Measurements from ENCODE around the gene OXSR1.
"Not testable (repeated sequence)": the region's sequence is repeated elsewhere in the genome, so short reads cannot be mapped to it uniquely, and the experiment has no call there.

The OXSR1 gene

GRCh38 chr3:38276917-38277630 is 111.7 kb downstream of the OXSR1 start:
- Histone ChIP-seq H3K4me1 (ENCODE audit: insufficient read depth, low read length) (no peaks in the 10 kb centered on the region), H3K4me3 (ENCODE audit: low read length) (no peak overlapping the region), H3K27me3 (ENCODE audit: insufficient read depth, low read length) (no peaks in the 10 kb centered on the region), H3K9me3 (ENCODE audit: insufficient read depth, low read depth, low read length) (no peaks in the 10 kb centered on the region), H3K36me3 (ENCODE audit: insufficient read depth, low read length) (no peaks in the 10 kb centered on the region), H3K27ac (ENCODE audit: low read depth, low read length) (no peak overlapping the region), H3K9ac (ENCODE audit: low read depth, low read length) (no peak overlapping the region)
- 95% methylated on average over 13 of the region's 13 CpGs for WGBS

GRCh38 chr3:38278841-38279240 is 113.5 kb downstream of the OXSR1 start:
- no peaks in the 10 kb centered on the region for H3K27me3 ChIP-seq (ENCODE audit: insufficient read depth, low read length)
- no peaks in the 10 kb centered on the region for H3K9me3 ChIP-seq (ENCODE audit: insufficient read depth, low read depth, low read length)
- no peak overlapping the region for H3K27ac ChIP-seq (ENCODE audit: low read depth, low read length)
- no peaks in the 10 kb centered on the region for H3K4me1 ChIP-seq (ENCODE audit: insufficient read depth, low read length)
- H3K36me3 ChIP-seq (ENCODE audit: insufficient read depth, low read length), result no peaks in the 10 kb centered on the region
- no peak overlapping the region for H3K9ac ChIP-seq (ENCODE audit: low read depth, low read length)
- WGBS, result 88% methylated on average over 5 of the region's 5 CpGs
- no peak overlapping the region for H3K4me3 ChIP-seq (ENCODE audit: low read length)

GRCh38 chr3:38281895-38282686 is 116.8 kb downstream of the OXSR1 start, which contains the start of gene SLC22A14:
Gene SLC22A14, plus strand, starts transcription at chr3:38282294. Its CDS starts 23,733 bp downstream, at chr3:38306027.
- Histone ChIP-seq H3K9ac (ENCODE audit: low read depth, low read length) (no peak within 1 kb of the TSS), H3K27ac (ENCODE audit: low read depth, low read length) (no peak within 1 kb of the TSS), H3K27me3 (ENCODE audit: insufficient read depth, low read length) (no peaks in the 10 kb centered on the region), H3K4me1 (ENCODE audit: insufficient read depth, low read length) (no peaks in the 10 kb centered on the region), H3K36me3 (ENCODE audit: insufficient read depth, low read length) (no peaks in the 10 kb centered on the region), H3K9me3 (ENCODE audit: insufficient read depth, low read depth, low read length) (no peaks in the 10 kb centered on the region), H3K4me3 (ENCODE audit: low read length) (no peak within 1 kb of the TSS)
- WGBS, result 89% methylated on average over 14 of the region's 14 CpGs

- H3K9me3 ChIP-seq (ENCODE audit: insufficient read depth, low read depth, low read length), result no peaks in the 10 kb centered on the region
- no peak overlapping the region for H3K27ac ChIP-seq (ENCODE audit: low read depth, low read length)
- H3K36me3 ChIP-seq (ENCODE audit: insufficient read depth, low read length), result no peaks in the 10 kb centered on the region
- H3K9ac ChIP-seq (ENCODE audit: low read depth, low read length), result no peak overlapping the region
- 93% methylated on average over 16 of the region's 16 CpGs for WGBS
- no peaks in the 10 kb centered on the region for H3K27me3 ChIP-seq (ENCODE audit: insufficient read depth, low read length)
- no peak overlapping the region for H3K4me3 ChIP-seq (ENCODE audit: low read length)
- H3K4me1 ChIP-seq (ENCODE audit: insufficient read depth, low read length), result no peaks in the 10 kb centered on the region
Measured at GRCh38 chr3:38283810-38284755, 118.7 kb downstream of the OXSR1 start.

- no peak overlapping the region for H3K4me3 ChIP-seq (ENCODE audit: low read length)
- no peaks in the 10 kb centered on the region for H3K9me3 ChIP-seq (ENCODE audit: insufficient read depth, low read depth, low read length)
- no peaks in the 10 kb centered on the region for H3K4me1 ChIP-seq (ENCODE audit: insufficient read depth, low read length)
- H3K36me3 ChIP-seq (ENCODE audit: insufficient read depth, low read length), result no peaks in the 10 kb centered on the region
- H3K27ac ChIP-seq (ENCODE audit: low read depth, low read length), result no peak overlapping the region
- H3K9ac ChIP-seq (ENCODE audit: low read depth, low read length), result no peak overlapping the region
- no peaks in the 10 kb centered on the region for H3K27me3 ChIP-seq (ENCODE audit: insufficient read depth, low read length)
- WGBS, result 98% methylated on average over 5 of the region's 6 CpGs
Measured at GRCh38 chr3:38284756-38285150, 119.4 kb downstream of the OXSR1 start.

GRCh38 chr3:38289286-38290217 is 124.2 kb downstream of the OXSR1 start:
- not testable (repeated sequence) for H3K27me3 ChIP-seq (ENCODE audit: insufficient read depth, low read length)

GRCh38 chr3:38297053-38297452 is 131.7 kb downstream of the OXSR1 start:
- H3K27me3 ChIP-seq (ENCODE audit: insufficient read depth, low read length), result not testable (repeated sequence)
- WGBS, result 90% methylated on average over 4 of the region's 4 CpGs

More at GRCh38 chr3:38289286-38290217, 124.2 kb downstream of the OXSR1 start:
- not testable (repeated sequence) for H3K27ac ChIP-seq (ENCODE audit: low read depth, low read length); H3K4me1 ChIP-seq (ENCODE audit: insufficient read depth, low read length); H3K4me3 ChIP-seq (ENCODE audit: low read length); H3K9me3 ChIP-seq (ENCODE audit: insufficient read depth, low read depth, low read length); H3K36me3 ChIP-seq (ENCODE audit: insufficient read depth, low read length); H3K9ac ChIP-seq (ENCODE audit: low read depth, low read length)
- 88% methylated on average over 16 of the region's 16 CpGs for WGBS

GRCh38 chr3:38297537-38297936 is 132.2 kb downstream of the OXSR1 start:
- no peaks in the 10 kb centered on the region for H3K9me3 ChIP-seq (ENCODE audit: insufficient read depth, low read depth, low read length)
- no peaks in the 10 kb centered on the region for H3K4me1 ChIP-seq (ENCODE audit: insufficient read depth, low read length)
- no peak overlapping the region for H3K27ac ChIP-seq (ENCODE audit: low read depth, low read length)
- H3K9ac ChIP-seq (ENCODE audit: low read depth, low read length), result no peak overlapping the region
- H3K27me3 ChIP-seq (ENCODE audit: insufficient read depth, low read length), result no peaks in the 10 kb centered on the region
- H3K4me3 ChIP-seq (ENCODE audit: low read length), result no peak overlapping the region
- H3K36me3 ChIP-seq (ENCODE audit: insufficient read depth, low read length), result no peaks in the 10 kb centered on the region

More at GRCh38 chr3:38297053-38297452, 131.7 kb downstream of the OXSR1 start:
- H3K4me3 ChIP-seq (ENCODE audit: low read length); H3K4me1 ChIP-seq (ENCODE audit: insufficient read depth, low read length); H3K27ac ChIP-seq (ENCODE audit: low read depth, low read length); H3K36me3 ChIP-seq (ENCODE audit: insufficient read depth, low read length); H3K9ac ChIP-seq (ENCODE audit: low read depth, low read length); H3K9me3 ChIP-seq (ENCODE audit: insufficient read depth, low read depth, low read length): not testable (repeated sequence)

GRCh38 chr3:38297947-38298711 is 132.8 kb downstream of the OXSR1 start:
- Histone ChIP-seq H3K27me3 (ENCODE audit: insufficient read depth, low read length) (no peaks in the 10 kb centered on the region), H3K9me3 (ENCODE audit: insufficient read depth, low read depth, low read length) (no peaks in the 10 kb centered on the region), H3K36me3 (ENCODE audit: insufficient read depth, low read length) (no peaks in the 10 kb centered on the region), H3K9ac (ENCODE audit: low read depth, low read length) (no peak overlapping the region), H3K27ac (ENCODE audit: low read depth, low read length) (no peak overlapping the region), H3K4me3 (ENCODE audit: low read length) (no peak overlapping the region), H3K4me1 (ENCODE audit: insufficient read depth, low read length) (no peaks in the 10 kb centered on the region)
- WGBS, result 91% methylated on average over 3 of the region's 5 CpGs

All from HUES64 (cell line).